Stimulated activated CD8-positive, alpha-beta memory T cell treated with anti-CD3 and anti-CD28 coated beads, Interleukin-4, amount 100 ng/mL, for 24 hours (primary cell): ENCODE data around the gene LHFPL4.
"Not testable (repeated sequence)": the region's sequence is repeated elsewhere in the genome, so short reads cannot be mapped to it uniquely, and the experiment has no call there.

ENCODE experiments used
- DNase-seq: peaks from one replicate; pipeline ENCODE4 v3.0.0-alpha.2; 2020; ENCODE audit warnings: low read depth

LHFPL4 gene

GRCh38 chr3:9553021-9553947 is at the start of gene LHFPL4:
Gene LHFPL4 (minus strand): TSS chr3:9553822. CDS start chr3:9552679, 1,143 bp downstream.
- DNase-seq = no peak

GRCh38 chr3:9602620-9603019 is 49.0 kb upstream of the LHFPL4 start:
- no peak for DNase-seq

GRCh38 chr3:9601006-9601581 is 47.5 kb upstream of the LHFPL4 start:
- not testable (repeated sequence) for DNase-seq

- DNase-seq = no peak
These were observed 47.0 kb upstream of the LHFPL4 start for GRCh38 chr3:9600597-9600996.

- no peak for DNase-seq
These were observed 45.3 kb upstream of the LHFPL4 start for GRCh38 chr3:9598783-9599387.

GRCh38 chr3:9595877-9596276 is 42.3 kb upstream of the LHFPL4 start:
- no peak for DNase-seq

GRCh38 chr3:9591781-9592180 is 38.2 kb upstream of the LHFPL4 start:
- not testable (repeated sequence) for DNase-seq

GRCh38 chr3:9590282-9590791 is 36.7 kb upstream of the LHFPL4 start:
- no peak for DNase-seq

GRCh38 chr3:9583792-9584191 is 30.2 kb upstream of the LHFPL4 start:
- no peak for DNase-seq

GRCh38 chr3:9583371-9583770 is 29.7 kb upstream of the LHFPL4 start:
- no peak for DNase-seq

GRCh38 chr3:9582332-9582731 is 28.7 kb upstream of the LHFPL4 start:
- DNase-seq = no peak

GRCh38 chr3:9581742-9582141 is 28.1 kb upstream of the LHFPL4 start:
- DNase-seq = no peak

GRCh38 chr3:9569054-9569453 is 15.4 kb upstream of the LHFPL4 start:
- no peak for DNase-seq

GRCh38 chr3:9565316-9565715 is 11.7 kb upstream of the LHFPL4 start:
- no peak for DNase-seq

GRCh38 chr3:9563851-9564250 is 10.2 kb upstream of the LHFPL4 start:
- DNase-seq = no peak

GRCh38 chr3:9560056-9560455 is 6.4 kb upstream of the LHFPL4 start:
- DNase-seq = not testable (repeated sequence)

- no peak for DNase-seq
These were observed 409 bp upstream of the LHFPL4 start for GRCh38 chr3:9553948-9554513.

GRCh38 chr3:9552252-9552999 is 1.2 kb downstream of the LHFPL4 start:
- DNase-seq = peak; percentile 10

- no peak for DNase-seq
These were observed 2.6 kb downstream of the LHFPL4 start for GRCh38 chr3:9550999-9551398.

GRCh38 chr3:9549600-9549999 is 4.0 kb downstream of the LHFPL4 start:
- no peak for DNase-seq

GRCh38 chr3:9548991-9549390 is 4.6 kb downstream of the LHFPL4 start:
- DNase-seq = no peak

GRCh38 chr3:9542182-9542581 is 11.4 kb downstream of the LHFPL4 start:
- DNase-seq = no peak
